ENCODE data around the gene ZNF644. TPM values are rescaled to one million over a fixed set of nuclear protein-coding genes. Genes with fewer than 3 reads are reported as not detected.
A peak's percentile ranks its signal among the peaks of the same experiment; 100 is the strongest.

ZNF644 gene
- total and polyA plus RNA-seq, 2 experiments from 2014 or later, result 37.9 to 43.6 TPM

DNA sequence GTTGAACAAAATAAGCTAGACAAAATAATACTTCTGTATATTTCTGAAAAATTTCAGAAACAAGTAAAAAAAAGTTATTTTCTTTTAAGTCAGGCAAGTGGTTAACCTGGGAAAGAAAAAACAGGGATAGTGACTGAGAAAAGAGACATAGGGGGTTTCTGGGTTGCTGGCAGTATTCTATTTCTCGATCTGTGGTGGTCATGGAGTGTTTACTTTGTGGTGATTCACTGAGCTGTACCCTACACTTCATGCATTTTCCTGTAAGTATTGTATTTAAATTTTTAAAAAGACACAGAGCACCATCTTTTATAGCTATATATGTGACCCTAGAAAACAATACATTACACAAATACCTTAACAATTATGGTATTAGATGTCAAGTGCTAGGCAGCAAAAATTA, 58.2 kb downstream of the ZNF644 start:
- Histone ChIP-seq H3K4me1 (ENCODE audit: low read depth) (no peaks in the 10 kb centered on the region), H3K36me3 (no peaks in the 10 kb centered on the region), H3K9me3 (ENCODE audit: low read depth) (no peaks in the 10 kb centered on the region), H3K27me3 (no peaks in the 10 kb centered on the region), H3K4me3 (no peak overlapping the region), H3K27ac (no peak overlapping the region)
- no peak for DNase-seq (ENCODE audit: low read depth in 1 of 2, low spot score in 1 of 2)
- TF ChIP-seq, protein P1, sequence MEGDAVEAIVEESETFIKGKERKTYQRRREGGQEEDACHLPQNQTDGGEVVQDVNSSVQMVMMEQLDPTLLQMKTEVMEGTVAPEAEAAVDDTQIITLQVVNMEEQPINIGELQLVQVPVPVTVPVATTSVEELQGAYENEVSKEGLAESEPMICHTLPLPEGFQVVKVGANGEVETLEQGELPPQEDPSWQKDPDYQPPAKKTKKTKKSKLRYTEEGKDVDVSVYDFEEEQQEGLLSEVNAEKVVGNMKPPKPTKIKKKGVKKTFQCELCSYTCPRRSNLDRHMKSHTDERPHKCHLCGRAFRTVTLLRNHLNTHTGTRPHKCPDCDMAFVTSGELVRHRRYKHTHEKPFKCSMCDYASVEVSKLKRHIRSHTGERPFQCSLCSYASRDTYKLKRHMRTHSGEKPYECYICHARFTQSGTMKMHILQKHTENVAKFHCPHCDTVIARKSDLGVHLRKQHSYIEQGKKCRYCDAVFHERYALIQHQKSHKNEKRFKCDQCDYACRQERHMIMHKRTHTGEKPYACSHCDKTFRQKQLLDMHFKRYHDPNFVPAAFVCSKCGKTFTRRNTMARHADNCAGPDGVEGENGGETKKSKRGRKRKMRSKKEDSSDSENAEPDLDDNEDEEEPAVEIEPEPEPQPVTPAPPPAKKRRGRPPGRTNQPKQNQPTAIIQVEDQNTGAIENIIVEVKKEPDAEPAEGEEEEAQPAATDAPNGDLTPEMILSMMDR (IDR thresholded peaks at IDR 0.05; ENCODE audit: low read depth, low read length), result no peak

DNA sequence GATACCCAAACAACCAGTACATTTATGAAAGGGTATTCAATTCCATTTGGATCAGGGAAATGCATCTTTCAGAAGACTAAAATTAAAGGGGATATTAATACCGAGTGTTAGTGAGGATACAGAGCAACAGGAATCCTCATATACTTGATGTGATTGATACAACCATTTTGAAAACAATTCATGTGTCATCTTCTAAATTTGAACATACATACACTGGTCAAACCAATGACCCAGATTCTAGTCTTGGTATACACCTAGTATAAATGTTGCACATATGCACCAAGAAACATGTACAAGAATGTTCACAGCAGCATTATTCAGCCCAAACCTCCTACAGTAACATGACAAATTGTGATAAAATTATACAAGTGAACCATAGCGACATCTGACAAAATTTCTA, 58.6 kb downstream of the ZNF644 start:
- Histone ChIP-seq H3K4me3 (no peak overlapping the region), H3K27me3 (no peaks in the 10 kb centered on the region), H3K4me1 (ENCODE audit: low read depth) (no peaks in the 10 kb centered on the region), H3K27ac (no peak overlapping the region), H3K36me3 (no peaks in the 10 kb centered on the region), H3K9me3 (ENCODE audit: low read depth) (no peaks in the 10 kb centered on the region)
- DNase-seq (ENCODE audit: low read depth in 1 of 2, low spot score in 1 of 2), result no peak
- TF ChIP-seq, protein P1 (IDR thresholded peaks at IDR 0.05; ENCODE audit: low read depth, low read length), result no peak

DNA sequence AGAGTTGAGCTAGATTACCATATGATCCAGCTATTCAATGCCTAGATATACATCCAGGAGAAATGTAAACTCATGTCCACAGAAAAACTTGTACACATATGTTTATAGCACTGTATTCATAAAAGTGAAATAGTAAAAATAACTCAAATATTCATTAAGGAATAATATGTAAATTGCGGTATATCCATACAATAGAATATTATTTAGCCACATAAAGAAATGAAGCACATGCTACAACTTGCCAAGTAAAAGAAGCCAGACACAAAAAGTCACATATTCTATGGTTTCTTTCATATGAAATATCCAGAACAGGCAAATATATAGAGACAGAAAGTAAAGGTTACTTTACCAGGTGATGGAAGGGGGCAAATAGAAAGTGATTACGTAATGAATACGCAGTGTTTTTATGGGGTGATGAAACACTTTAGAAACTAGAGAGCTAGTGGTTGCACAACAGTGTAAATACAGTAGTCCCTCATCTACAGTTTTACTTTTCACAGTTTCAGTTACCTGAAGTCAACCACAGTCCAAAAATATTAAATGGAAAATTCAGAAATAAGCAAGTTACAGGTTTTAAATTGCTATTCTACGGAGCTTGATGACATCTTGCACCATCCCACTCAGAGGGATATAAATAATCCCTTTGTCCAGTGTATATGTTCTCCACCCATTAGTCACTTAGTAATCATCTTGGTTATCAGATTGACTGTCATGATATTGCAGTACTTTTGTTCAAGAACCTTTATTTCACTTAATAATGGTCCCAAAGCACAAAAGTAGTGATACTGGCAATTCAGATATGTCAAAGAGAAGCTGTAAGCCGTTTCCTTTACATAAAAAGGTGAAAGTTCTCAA, 62.3 kb downstream of the ZNF644 start:
- no peaks in the 10 kb centered on the region for H3K4me1 ChIP-seq (ENCODE audit: low read depth)
- H3K27me3 ChIP-seq, result no peaks in the 10 kb centered on the region
- H3K36me3 ChIP-seq, result no peaks in the 10 kb centered on the region
- no peak overlapping the region for H3K4me3 ChIP-seq
- TF ChIP-seq, protein P1 (IDR thresholded peaks at IDR 0.05; ENCODE audit: low read depth, low read length), result no peak
- DNase-seq (ENCODE audit: low read depth in 1 of 2, low spot score in 1 of 2), result peak in 1 of 2 donors; percentile 63
- H3K9me3 ChIP-seq (ENCODE audit: low read depth), result no peaks in the 10 kb centered on the region
- no peak overlapping the region for H3K27ac ChIP-seq

DNA sequence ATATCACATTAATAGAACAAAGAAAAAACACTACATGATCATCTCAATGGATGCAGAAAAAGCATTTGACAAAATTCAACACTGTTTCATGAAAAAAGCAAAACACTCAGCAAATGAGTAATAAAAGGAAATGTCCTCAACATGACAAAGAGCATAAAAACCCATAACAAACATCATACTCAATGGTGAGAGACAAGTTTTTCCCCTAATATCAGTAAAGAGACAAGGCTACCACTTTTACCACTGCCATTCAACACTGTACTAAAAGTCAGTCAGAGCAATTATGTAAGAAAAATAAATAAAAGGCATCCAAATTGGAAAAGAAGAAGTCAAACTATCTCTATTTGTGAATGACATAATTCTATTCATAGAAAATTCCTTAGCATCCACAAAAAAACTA, 64.3 kb downstream of the ZNF644 start:
- Histone ChIP-seq H3K36me3 (no peaks in the 10 kb centered on the region), H3K27me3 (no peaks in the 10 kb centered on the region), H3K4me3 (no peak overlapping the region), H3K4me1 (ENCODE audit: low read depth) (no peaks in the 10 kb centered on the region), H3K27ac (no peak overlapping the region), H3K9me3 (ENCODE audit: low read depth) (no peaks in the 10 kb centered on the region)
- TF ChIP-seq, protein P1 (IDR thresholded peaks at IDR 0.05; ENCODE audit: low read depth, low read length), result no peak
- DNase-seq (ENCODE audit: low read depth in 1 of 2, low spot score in 1 of 2), result no peak

DNA sequence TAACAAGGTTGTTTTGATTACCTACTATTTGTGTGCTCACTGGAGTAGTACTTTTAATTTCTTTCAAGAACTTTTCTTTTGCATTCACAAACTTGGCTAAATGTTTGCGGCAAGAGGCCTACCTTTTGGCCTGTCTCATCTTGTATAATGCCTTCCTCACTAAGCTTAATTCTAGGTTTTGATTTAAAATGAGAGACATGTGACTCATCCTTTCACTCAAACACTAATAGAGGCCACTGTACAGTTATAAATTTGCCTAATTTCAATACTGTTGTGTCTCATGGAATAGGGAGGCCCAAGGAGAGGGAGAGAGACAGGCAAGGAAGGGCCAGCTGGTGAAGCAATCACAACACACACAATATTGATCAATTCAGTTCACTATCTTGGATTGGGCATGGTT, 66.1 kb downstream of the ZNF644 start:
- no peak for DNase-seq (ENCODE audit: low read depth in 1 of 2, low spot score in 1 of 2)
- no peaks in the 10 kb centered on the region for H3K4me1 ChIP-seq (ENCODE audit: low read depth)

More for the DNA sequence above, 66.1 kb downstream of the ZNF644 start:
- Histone ChIP-seq H3K27ac (no peak overlapping the region), H3K4me3 (no peak overlapping the region), H3K9me3 (ENCODE audit: low read depth) (no peaks in the 10 kb centered on the region), H3K36me3 (no peaks in the 10 kb centered on the region), H3K27me3 (no peaks in the 10 kb centered on the region)
- TF ChIP-seq, protein P1 (IDR thresholded peaks at IDR 0.05; ENCODE audit: low read depth, low read length), result no peak

Data from cardiac muscle cell (in vitro differentiated cells and primary cell).